WTC11 (cell line): ENCODE measurements around the gene RPN2. TPM values are rescaled to one million over a fixed set of nuclear protein-coding genes. Genes with fewer than 3 reads are reported as not detected.
A peak's percentile ranks its signal among the peaks of the same experiment; 100 is the strongest.

Experiments used
- ATAC-seq: fragments of 200-7000 bp; cut with Tn5 transposase; 2 replicates; pipeline ENCODE4 v1.10.0; 2021; ENCODE audit warnings: mild to moderate bottlenecking, moderate library complexity
- CTCF ChIA-PET: fragments of 300-600 bp; sonication (Branson Sonifier 250); formaldehyde crosslinking; loops from one replicate; lab custom pipeline; 2021; ENCODE audit warnings: antibody characterized with exemption; lab: Charles Lee
- POLR2A ChIA-PET: fragments of 350-600 bp; sonication (Branson Sonifier 250); formaldehyde crosslinking; loops from one replicate; lab custom pipeline; 2021; ENCODE audit warnings: antibody characterized with exemption; lab: Charles Lee
- DNase-seq: peaks from one replicate; pipeline ENCODE4 v3.0.0; 2021; ENCODE audit warnings: low spot score
- H3K27ac Mint-ChIP-seq: 2 replicates; pipeline ENCODE4 v1.8.0; 2021; ENCODE audit warnings: mixed read lengths
- H3K27me3 Mint-ChIP-seq: 2 replicates; pipeline ENCODE4 v1.8.0; 2021; ENCODE audit warnings: low read depth, mild to moderate bottlenecking, moderate library complexity, mixed read lengths
- H3K36me3 Mint-ChIP-seq: 2 replicates; pipeline ENCODE4 v1.8.0; 2021; ENCODE audit warnings: mixed read lengths
- H3K4me1 Mint-ChIP-seq: 2 replicates; pipeline ENCODE4 v1.8.0; 2022; ENCODE audit warnings: mixed read lengths
- H3K4me3 Mint-ChIP-seq: 2 replicates; pipeline ENCODE4 v1.8.0; 2021; ENCODE audit warnings: mild to moderate bottlenecking, moderate library complexity, mixed read lengths
- H3K9me3 Mint-ChIP-seq: 2 replicates; pipeline ENCODE4 v1.8.0; 2021; ENCODE audit warnings: mixed read lengths
- AR ChIP-seq: fragments of 250-450 bp; sonication (Bioruptor Pico); IDR thresholded peaks from 2 replicates; pipeline ENCODE4 v1.9.0; 2021; ENCODE audit warnings: mild to moderate bottlenecking
- ATF6 ChIP-seq: sonication (generic); formaldehyde crosslinking; IDR thresholded peaks from 2 replicates; pipeline ENCODE4 v1.8.1; 2023; ENCODE audit warnings: mild to moderate bottlenecking, missing genetic modification reagents
- CTCF ChIP-seq: fragments of 200-600 bp; IDR thresholded peaks from 2 replicates; pipeline ENCODE4 v1.8.0; 2022; ENCODE audit warnings: antibody characterized with exemption
- EMX1 ChIP-seq: fragments of 250-450 bp; sonication (Bioruptor Pico); IDR thresholded peaks from 2 replicates; pipeline ENCODE4 v1.8.0; 2021; ENCODE audit warnings: mild to moderate bottlenecking
- FOXP1 ChIP-seq: sonication (generic); formaldehyde crosslinking; IDR thresholded peaks from 2 replicates; pipeline ENCODE4 v1.8.0; 2022; ENCODE audit warnings: missing genetic modification reagents, mild to moderate bottlenecking, moderate library complexity, borderline replicate concordance
- GTF2I ChIP-seq: fragments of 250-450 bp; sonication (Bioruptor Pico); conservative IDR thresholded peaks from 2 replicates; pipeline ENCODE4 v1.4.0; 2021; ENCODE audit warnings: mild to moderate bottlenecking
- NR1H2 ChIP-seq: sonication (generic); formaldehyde crosslinking; IDR thresholded peaks from 2 replicates; pipeline ENCODE4 v1.9.0; 2021; ENCODE audit warnings: mild to moderate bottlenecking, moderate library complexity, missing genetic modification reagents
- NR2C2 ChIP-seq: sonication (generic); formaldehyde crosslinking; IDR thresholded peaks from 2 replicates; pipeline ENCODE4 v1.8.0; 2022; ENCODE audit warnings: mild to moderate bottlenecking, missing genetic modification reagents
- NR3C1 ChIP-seq: sonication (generic); formaldehyde crosslinking; conservative IDR thresholded peaks from 2 replicates; pipeline ENCODE4 v1.8.1; 2023; ENCODE audit warnings: low read depth, mild to moderate bottlenecking, missing genetic modification reagents
- OVOL2 ChIP-seq: fragments of 250-450 bp; sonication (Bioruptor Pico); IDR thresholded peaks from 2 replicates; pipeline ENCODE4 v1.9.0; 2021; ENCODE audit warnings: mild to moderate bottlenecking, borderline replicate concordance
- TEAD1 ChIP-seq: sonication (generic); formaldehyde crosslinking; IDR thresholded peaks from 2 replicates; pipeline ENCODE4 v1.8.0; 2022; ENCODE audit warnings: mild to moderate bottlenecking, missing genetic modification reagents
- TEAD4 ChIP-seq: sonication (generic); formaldehyde crosslinking; IDR thresholded peaks from 2 replicates; pipeline ENCODE4 v1.8.0; 2022; ENCODE audit warnings: mild to moderate bottlenecking, missing genetic modification reagents
- USF1 ChIP-seq: sonication (generic); formaldehyde crosslinking; IDR thresholded peaks from 2 replicates; pipeline ENCODE4 v1.8.0; 2022; ENCODE audit warnings: mild to moderate bottlenecking, missing genetic modification reagents
- ZNF138 ChIP-seq: sonication (generic); formaldehyde crosslinking; conservative IDR thresholded peaks from 2 replicates; pipeline ENCODE4 v1.8.1; 2022; ENCODE audit warnings: mild to moderate bottlenecking, moderate library complexity, missing genetic modification reagents
- ZNF281 ChIP-seq: sonication (generic); formaldehyde crosslinking; IDR thresholded peaks from 2 replicates; pipeline ENCODE4 v1.8.0; 2023; ENCODE audit warnings: mild to moderate bottlenecking, missing genetic modification reagents
- ZNF396 ChIP-seq: fragments of 250-450 bp; sonication (Bioruptor Pico); IDR thresholded peaks from 2 replicates; pipeline ENCODE4 v1.8.0; 2021; ENCODE audit warnings: mild to moderate bottlenecking, moderate library complexity, borderline replicate concordance
- ZSCAN18 ChIP-seq: fragments of 250-450 bp; sonication (Bioruptor Pico); IDR thresholded peaks from 2 replicates; pipeline ENCODE4 v2.1.2; 2022; ENCODE audit warnings: mild to moderate bottlenecking, moderate library complexity
- total RNA-seq: library from RNA; stranded (reverse); gene quantifications from 3 replicates; pipeline ENCODE4 v1.2.3, GENCODE V29; 2021
- TF ChIP-seq, protein P1 (sequence below): sonication (generic); formaldehyde crosslinking; conservative IDR thresholded peaks from 2 replicates; pipeline ENCODE4 v1.8.1; 2022; ENCODE audit warnings: mild to moderate bottlenecking, missing genetic modification reagents
- TF ChIP-seq, protein P2 (sequence below): sonication (generic); formaldehyde crosslinking; IDR thresholded peaks from 2 replicates; pipeline ENCODE4 v1.8.1; 2023; ENCODE audit warnings: mild to moderate bottlenecking, missing genetic modification reagents, moderate library complexity

RPN2 gene
- total RNA-seq, 1 experiment from 2014 or later = 205 TPM

GRCh38 chr20:37259865-37260264, 80.7 kb downstream of the RPN2 start:
- ChIA-PET POLR2A (interaction anchor here (0.6 to 1.1 kb wide), 2 partner anchors 8 to 58 kb away, joined by 3 read pairs; no protein-coding TSS in a partner anchor), CTCF (interaction anchor here (0.7 to 2.7 kb wide), 5 partner anchors 8 to 68 kb away, joined by 3 to 12 read pairs (median 6); no protein-coding TSS in a partner anchor)
- TF ChIP-seq TEAD1 = no peak
- no peak for TF ChIP-seq TEAD4 (CRISPR knock-in tag)
- TF ChIP-seq ZNF396 (CRISPR knock-in tag) = no peak
- no peak for ATAC-seq
- peaks cover 40% of the 10 kb centered on the region for H3K4me1 Mint-ChIP-seq
- H3K36me3 Mint-ChIP-seq = no peaks in the 10 kb centered on the region
- no peak overlapping the region for H3K4me3 Mint-ChIP-seq
- H3K9me3 Mint-ChIP-seq = no peaks in the 10 kb centered on the region
- H3K27ac Mint-ChIP-seq = 0 out of 2 replicates have a peak overlapping the region, but pooled peaks have one; percentile 15
- no peak for DNase-seq
- H3K27me3 Mint-ChIP-seq = peaks cover 5% of the 10 kb centered on the region; the same call in 1 of the 2 replicates

DNA sequence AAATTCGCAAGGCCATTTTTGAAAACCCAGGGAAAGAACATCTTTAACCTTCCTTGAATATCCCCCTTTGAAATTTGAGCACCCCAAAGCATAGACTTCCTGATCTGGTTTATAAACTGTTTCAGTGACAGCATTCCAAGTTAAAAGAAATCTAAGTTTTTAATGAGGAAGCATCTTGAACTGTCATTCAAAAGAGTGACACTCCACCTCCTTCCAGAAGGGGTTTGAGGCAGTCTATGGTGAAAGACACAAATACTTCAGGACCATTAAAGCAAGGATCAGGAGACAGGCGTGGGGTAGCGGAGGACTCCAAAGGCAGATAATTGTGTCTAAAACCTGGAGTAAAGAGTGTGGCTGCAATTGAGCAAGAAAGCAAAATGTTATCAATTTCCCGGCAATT, 81.8 kb downstream of the RPN2 start:
- H3K4me3 Mint-ChIP-seq = no peak overlapping the region
- DNase-seq (no peak), ATAC-seq (no peak)
- no peak for TF ChIP-seq USF1
- no peak for TF ChIP-seq FOXP1 (CRISPR knock-in tag)
- TF ChIP-seq EMX1 (CRISPR knock-in tag) = no peak
- TF ChIP-seq NR1H2 (CRISPR knock-in tag) = no peak
- no peak for TF ChIP-seq ZNF281
- no peak for TF ChIP-seq NR3C1 (CRISPR knock-in tag)
- no peak for TF ChIP-seq OVOL2 (CRISPR knock-in tag)
- no peak for TF ChIP-seq CTCF
- TF ChIP-seq ZNF138 = no peak
- TF ChIP-seq AR (CRISPR knock-in tag) = no peak
- TF ChIP-seq GTF2I = no peak
- POLR2A ChIA-PET = interaction anchor here (1.1 kb wide), 1 partner anchor 9 kb away, joined by 3 read pairs; no protein-coding TSS in a partner anchor
- peaks cover 40% of the 10 kb centered on the region for H3K4me1 Mint-ChIP-seq
- H3K9me3 Mint-ChIP-seq = no peaks in the 10 kb centered on the region
- peaks cover 5% of the 10 kb centered on the region; the same call in 1 of the 2 replicates for H3K27me3 Mint-ChIP-seq
- CTCF ChIA-PET = interaction anchor here (2.7 kb wide), 1 partner anchor 65 kb away, joined by 12 read pairs; no protein-coding TSS in a partner anchor
- no peak overlapping the region for H3K27ac Mint-ChIP-seq
- H3K36me3 Mint-ChIP-seq = no peaks in the 10 kb centered on the region

- ATAC-seq (no peak), DNase-seq (no peak)
- ChIA-PET POLR2A (no interaction called here), CTCF (no interaction called here)
- peaks cover 47% of the 10 kb centered on the region for H3K4me1 Mint-ChIP-seq
- H3K27ac Mint-ChIP-seq = no peak within 1 kb of the TSS
- H3K4me3 Mint-ChIP-seq = no peak within 1 kb of the TSS
- no peaks in the 10 kb centered on the region for H3K9me3 Mint-ChIP-seq
- peaks cover 5% of the 10 kb centered on the region; the same call in 1 of the 2 replicates for H3K27me3 Mint-ChIP-seq
- H3K36me3 Mint-ChIP-seq = no peaks in the 10 kb centered on the region
- TF ChIP-seq, protein P1, sequence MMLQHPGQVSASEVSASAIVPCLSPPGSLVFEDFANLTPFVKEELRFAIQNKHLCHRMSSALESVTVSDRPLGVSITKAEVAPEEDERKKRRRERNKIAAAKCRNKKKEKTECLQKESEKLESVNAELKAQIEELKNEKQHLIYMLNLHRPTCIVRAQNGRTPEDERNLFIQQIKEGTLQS (CRISPR knock-in tag) = no peak
- TF ChIP-seq ZSCAN18 (CRISPR knock-in tag) = no peak
- no peak for TF ChIP-seq NR2C2
- TF ChIP-seq, protein P2, sequence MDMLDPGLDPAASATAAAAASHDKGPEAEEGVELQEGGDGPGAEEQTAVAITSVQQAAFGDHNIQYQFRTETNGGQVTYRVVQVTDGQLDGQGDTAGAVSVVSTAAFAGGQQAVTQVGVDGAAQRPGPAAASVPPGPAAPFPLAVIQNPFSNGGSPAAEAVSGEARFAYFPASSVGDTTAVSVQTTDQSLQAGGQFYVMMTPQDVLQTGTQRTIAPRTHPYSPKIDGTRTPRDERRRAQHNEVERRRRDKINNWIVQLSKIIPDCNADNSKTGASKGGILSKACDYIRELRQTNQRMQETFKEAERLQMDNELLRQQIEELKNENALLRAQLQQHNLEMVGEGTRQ = no peak
- no peak for TF ChIP-seq ATF6 (CRISPR knock-in tag)
Measured at GRCh38 chr20:37261714-37262113, 82.6 kb downstream of the RPN2 start, which contains the start of gene GHRH. Gene GHRH (minus strand): TSS chr20:37261814. CDS start chr20:37256889, 4,925 bp downstream.
